ENCODE results near the gene REN.

- TF ChIP-seq CTCF (conservative IDR thresholded peaks at IDR 0.05 in 1 of 2, IDR thresholded peaks at IDR 0.05 in 1 of 2; ENCODE audit: extremely low read depth in 1 of 2, insufficient read depth in 1 of 2, low read depth in 1 of 2, low read length in 2 of 2) (no peak), EZH2 (IDR thresholded peaks at IDR 0.05; ENCODE audit: borderline replicate concordance, low read length) (no peak)
Observed at GRCh38 chr1:204204944-204205343, 38.8 kb upstream of the REN start.

All from mammary epithelial cell (primary cell).